SU-DHL-6 (cell line): ENCODE data around the gene EYA3.
A peak's percentile ranks its signal among the peaks of the same experiment; 100 is the strongest.

Source experiments
- H2AFZ ChIP-seq: fragments of 200-600 bp; sonication (generic); 2 replicates; pipeline ENCODE4 v1.6.1; 2014; ENCODE audit warnings: low read depth, mild to moderate bottlenecking, moderate library complexity, mixed read lengths, antibody characterized with exemption, low read length; ENCODE audit not compliant: severe bottlenecking
- H3F3A ChIP-seq: fragments of 200-600 bp; shearing (Covaris generic); 2 replicates; pipeline ENCODE4 v1.6.0; 2016; ENCODE audit warnings: antibody characterized with exemption, mild to moderate bottlenecking; ENCODE audit not compliant: insufficient read depth
- H3K27ac ChIP-seq: fragments of 200-600 bp; sonication (generic); 2 replicates; pipeline ENCODE4 v1.5.1; 2016; ENCODE audit warnings: low read depth, mild to moderate bottlenecking, low read length, moderate library complexity, mixed read lengths
- H3K27me3 ChIP-seq: fragments of 200-600 bp; sonication (generic), shearing (Covaris generic); 2 replicates; pipeline ENCODE4 v1.6.0; 2014; ENCODE audit warnings: mild to moderate bottlenecking, low read length
- H3K36me3 ChIP-seq: fragments of 200-600 bp; sonication (generic); 2 replicates; pipeline ENCODE4 v1.6.1; 2014; ENCODE audit warnings: mild to moderate bottlenecking, low read length, mixed read lengths
- H3K4me2 ChIP-seq: fragments of 300-600, 200-600 bp; shearing (Covaris generic), sonication (generic); 2 replicates; pipeline ENCODE4 v1.6.0; 2014; ENCODE audit warnings: low read length, low read depth, mild to moderate bottlenecking; ENCODE audit not compliant: poor library complexity, severe bottlenecking
- H3K4me3 ChIP-seq: fragments of 200-600 bp; sonication (generic); 2 replicates; pipeline ENCODE4 v1.5.1; 2014; ENCODE audit warnings: antibody characterized with exemption, low read length, mild to moderate bottlenecking, mixed read lengths; ENCODE audit not compliant: insufficient read depth, poor library complexity, severe bottlenecking
- H3K79me2 ChIP-seq: fragments of 200-600 bp; sonication (generic); 2 replicates; pipeline ENCODE4 v1.6.1; 2014; ENCODE audit warnings: mild to moderate bottlenecking, low read length, moderate library complexity; ENCODE audit not compliant: insufficient read depth
- H3K9ac ChIP-seq: fragments of 200-600 bp; sonication (generic); 2 replicates; pipeline ENCODE4 v1.7.0; 2014; ENCODE audit warnings: mild to moderate bottlenecking, low read length
- H3K9me2 ChIP-seq: fragments of 200-600 bp; sonication (generic); replicated peaks from 2 replicates; pipeline ENCODE4 v1.6.1; 2014; ENCODE audit warnings: low read length; ENCODE audit not compliant: insufficient read depth
- H3K9me3 ChIP-seq: fragments of 200-600 bp; sonication (generic); 2 replicates; pipeline ENCODE4 v1.6.1; 2014; ENCODE audit warnings: low read length, mixed read lengths; ENCODE audit not compliant: insufficient read depth
- H4K20me1 ChIP-seq: fragments of 200-600 bp; sonication (generic); 2 replicates; pipeline ENCODE4 v1.6.1; 2014; ENCODE audit warnings: low read depth, mild to moderate bottlenecking, antibody characterized with exemption, low read length, moderate library complexity, mixed read lengths
- EZH2phosphoT487 ChIP-seq: fragments of 200-600 bp; sonication (generic), shearing (Covaris generic); conservative IDR thresholded peaks from 2 replicates; pipeline ENCODE4 v1.6.1; 2018; ENCODE audit warnings: mild to moderate bottlenecking, antibody characterized with exemption, low read length, moderate library complexity, mixed read lengths
- TF ChIP-seq, protein P1 (sequence below): fragments of 200-600 bp; sonication (generic); IDR thresholded peaks from one replicate; pipeline ENCODE4 v1.5.1; 2017; ENCODE audit warnings: antibody characterized with exemption, mild to moderate bottlenecking, low read length, moderate library complexity; ENCODE audit not compliant: insufficient read depth, poor library complexity, severe bottlenecking

The EYA3 gene

DNA sequence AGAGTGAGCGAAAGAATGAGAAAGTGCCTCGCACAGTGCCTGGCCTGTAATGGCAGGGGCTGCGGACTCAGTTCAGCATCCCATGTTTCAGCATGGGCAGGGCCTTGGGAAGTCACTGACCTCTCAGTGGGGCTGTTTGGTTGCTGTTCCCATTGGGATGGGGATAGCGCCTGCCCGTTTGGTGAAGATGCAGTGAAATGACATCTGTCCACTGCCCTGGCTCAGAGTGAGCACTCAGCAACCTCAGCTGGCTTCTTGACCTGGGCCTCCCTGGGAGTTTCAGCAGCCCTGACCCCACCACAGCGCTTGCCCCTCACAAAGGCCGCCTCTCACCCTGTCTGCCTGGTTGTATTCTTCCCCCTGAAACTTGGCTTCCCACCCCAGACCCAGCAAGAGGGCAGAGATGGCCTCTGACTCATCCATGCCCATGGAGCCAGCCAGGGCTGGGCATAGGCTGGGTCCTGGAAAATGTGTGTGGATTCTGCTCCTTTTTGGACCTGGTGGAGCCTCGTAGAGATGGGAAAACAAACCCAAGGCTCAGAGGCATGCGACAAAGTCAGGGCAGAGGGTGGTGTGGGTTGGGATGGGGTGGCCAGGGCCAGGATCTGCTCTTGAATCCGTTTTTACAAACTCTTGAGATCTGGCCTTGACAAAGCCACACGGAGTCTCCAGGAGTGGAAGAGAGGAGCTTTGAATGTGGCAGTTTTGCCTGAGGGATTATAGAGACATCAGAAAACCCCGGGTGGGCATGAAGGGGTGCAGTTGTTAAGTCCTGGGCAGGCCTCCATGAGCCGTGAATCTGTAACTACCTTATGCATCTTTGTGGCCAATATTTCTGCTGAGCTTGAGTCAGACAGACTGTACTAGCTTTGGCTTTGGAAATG lies 127.4 kb downstream of the EYA3 start:
- no peaks in the 10 kb centered on the region for H3K79me2 ChIP-seq
- no peaks in the 10 kb centered on the region for H3K9me2 ChIP-seq
- no peak overlapping the region for H2AFZ ChIP-seq
- H3K27ac ChIP-seq = no peak overlapping the region
- H3K4me2 ChIP-seq = no peak overlapping the region
- H3K9ac ChIP-seq = no peak overlapping the region
- no peaks in the 10 kb centered on the region for H3F3A ChIP-seq
- H3K4me3 ChIP-seq = no peak overlapping the region
- no peaks in the 10 kb centered on the region for H3K9me3 ChIP-seq
- no peaks in the 10 kb centered on the region for H3K27me3 ChIP-seq
- H3K36me3 ChIP-seq = no peaks in the 10 kb centered on the region
- no peaks in the 10 kb centered on the region for H4K20me1 ChIP-seq
- TF ChIP-seq, protein P1, sequence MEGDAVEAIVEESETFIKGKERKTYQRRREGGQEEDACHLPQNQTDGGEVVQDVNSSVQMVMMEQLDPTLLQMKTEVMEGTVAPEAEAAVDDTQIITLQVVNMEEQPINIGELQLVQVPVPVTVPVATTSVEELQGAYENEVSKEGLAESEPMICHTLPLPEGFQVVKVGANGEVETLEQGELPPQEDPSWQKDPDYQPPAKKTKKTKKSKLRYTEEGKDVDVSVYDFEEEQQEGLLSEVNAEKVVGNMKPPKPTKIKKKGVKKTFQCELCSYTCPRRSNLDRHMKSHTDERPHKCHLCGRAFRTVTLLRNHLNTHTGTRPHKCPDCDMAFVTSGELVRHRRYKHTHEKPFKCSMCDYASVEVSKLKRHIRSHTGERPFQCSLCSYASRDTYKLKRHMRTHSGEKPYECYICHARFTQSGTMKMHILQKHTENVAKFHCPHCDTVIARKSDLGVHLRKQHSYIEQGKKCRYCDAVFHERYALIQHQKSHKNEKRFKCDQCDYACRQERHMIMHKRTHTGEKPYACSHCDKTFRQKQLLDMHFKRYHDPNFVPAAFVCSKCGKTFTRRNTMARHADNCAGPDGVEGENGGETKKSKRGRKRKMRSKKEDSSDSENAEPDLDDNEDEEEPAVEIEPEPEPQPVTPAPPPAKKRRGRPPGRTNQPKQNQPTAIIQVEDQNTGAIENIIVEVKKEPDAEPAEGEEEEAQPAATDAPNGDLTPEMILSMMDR = no peak
- TF ChIP-seq EZH2phosphoT487 = no peak

- H3K4me2 ChIP-seq = peak within 1 kb of the TSS; percentile 86
- TF ChIP-seq, protein P1 = peak; percentile 17
- no peak for TF ChIP-seq EZH2phosphoT487
Measured at GRCh38 chr1:27959792-27960603, 128.4 kb downstream of the EYA3 start, which contains the start of gene XKR8. XKR8 (plus strand) TSS chr1:27959973; CDS start chr1:27960070, 97 bp downstream.

GRCh38 chr1:27958513-27958912 lies 129.9 kb downstream of the EYA3 start:
- H3F3A ChIP-seq = no peaks in the 10 kb centered on the region
- H4K20me1 ChIP-seq = no peaks in the 10 kb centered on the region
- H3K9ac ChIP-seq = no peak overlapping the region
- no peaks in the 10 kb centered on the region for H3K36me3 ChIP-seq
- no peaks in the 10 kb centered on the region for H3K9me3 ChIP-seq
- H3K4me2 ChIP-seq = no peak overlapping the region
- H3K9me2 ChIP-seq = no peaks in the 10 kb centered on the region
- no peak overlapping the region for H2AFZ ChIP-seq
- H3K4me3 ChIP-seq = no peak overlapping the region
- H3K27me3 ChIP-seq = no peaks in the 10 kb centered on the region
- no peaks in the 10 kb centered on the region for H3K79me2 ChIP-seq
- TF ChIP-seq, protein P1 = no peak
- no peak for TF ChIP-seq EZH2phosphoT487
- H3K27ac ChIP-seq = no peak overlapping the region

More at GRCh38 chr1:27959792-27960603, 128.4 kb downstream of the EYA3 start, which contains the start of gene XKR8:
- H2AFZ ChIP-seq = peak within 1 kb of the TSS; percentile 78
- no peaks in the 10 kb centered on the region for H4K20me1 ChIP-seq
- H3K9me2 ChIP-seq = no peaks in the 10 kb centered on the region
- H3K27ac ChIP-seq = no peak within 1 kb of the TSS
- no peaks in the 10 kb centered on the region for H3K27me3 ChIP-seq
- H3K9me3 ChIP-seq = no peaks in the 10 kb centered on the region
- H3K9ac ChIP-seq = peak within 1 kb of the TSS; percentile 47
- H3K4me3 ChIP-seq = peak within 1 kb of the TSS; percentile 55
- no peaks in the 10 kb centered on the region for H3K79me2 ChIP-seq
- no peaks in the 10 kb centered on the region for H3F3A ChIP-seq
- H3K36me3 ChIP-seq = no peaks in the 10 kb centered on the region
